OCI-LY7 (cell line): Measurements from ENCODE around the gene ARPC5. TPM values are rescaled to one million over a fixed set of nuclear protein-coding genes. Genes with fewer than 3 reads are reported as not detected.

ENCODE experiments used
- BruUV-seq: library from RNA; stranded (reverse); fragments of 400-500 nt; replicated peaks from 2 replicates; lab custom pipeline; 2021; lab: Mats Ljungman, UMichigan
- CTCF ChIA-PET: fragments of 300-600 bp; sonication (Branson Sonifier 250); formaldehyde crosslinking; loops from one replicate; lab custom pipeline; 2022; ENCODE audit warnings: antibody characterized with exemption; ENCODE audit not compliant: unreplicated experiment; lab: Charles Lee
- POLR2A ChIA-PET: fragments of 300-600 bp; sonication (Branson Sonifier 250); formaldehyde crosslinking; loops from one replicate; lab custom pipeline; 2022; ENCODE audit warnings: antibody characterized with exemption; lab: Charles Lee
- DNase-seq: peaks from one replicate; pipeline ENCODE4 v3.0.0-alpha.2; 2015; ENCODE audit warnings: low spot score
- H2AFZ ChIP-seq: fragments of 200-600 bp; sonication (generic), shearing (Covaris generic); 2 replicates; pipeline ENCODE4 v1.6.1; 2014; ENCODE audit warnings: mild to moderate bottlenecking, antibody characterized with exemption, low read length, moderate library complexity
- H3K27ac ChIP-seq: fragments of 200-600 bp; sonication (generic); 2 replicates; pipeline ENCODE4 v1.5.1; 2014; ENCODE audit warnings: mixed run types, low read depth, mild to moderate bottlenecking, moderate library complexity, low read length, inconsistent platforms; ENCODE audit not compliant: poor library complexity, severe bottlenecking
- H3K36me3 ChIP-seq: fragments of 200-600 bp; sonication (generic); 2 replicates; pipeline ENCODE4 v1.6.1; 2014; ENCODE audit warnings: mild to moderate bottlenecking, antibody characterized with exemption, low read length, moderate library complexity, mixed read lengths; ENCODE audit not compliant: insufficient read depth
- H3K4me1 ChIP-seq: fragments of 200-600 bp; sonication (generic); 2 replicates; pipeline ENCODE4 v1.5.1; 2014; ENCODE audit warnings: mild to moderate bottlenecking, low read length; ENCODE audit not compliant: insufficient read depth, poor library complexity, severe bottlenecking
- H3K4me2 ChIP-seq: fragments of 200-600 bp; sonication (generic); 2 replicates; pipeline ENCODE4 v1.6.1; 2014; ENCODE audit warnings: mild to moderate bottlenecking, low read length
- H3K4me3 ChIP-seq: fragments of 200-600 bp; sonication (generic); 2 replicates; pipeline ENCODE4 v1.5.1; 2014; ENCODE audit warnings: mild to moderate bottlenecking, low read depth, low read length; ENCODE audit not compliant: poor library complexity, severe bottlenecking
- H3K79me2 ChIP-seq: fragments of 200-600 bp; sonication (generic); 2 replicates; pipeline ENCODE4 v1.6.1; 2016; ENCODE audit warnings: low read depth, mild to moderate bottlenecking, low read length, moderate library complexity, mixed read lengths; ENCODE audit not compliant: insufficient read depth
- H3K9me2 ChIP-seq: fragments of 200-600 bp; sonication (generic); 2 replicates; pipeline ENCODE4 v1.6.1; 2016; ENCODE audit warnings: mild to moderate bottlenecking, low read length, mixed read lengths; ENCODE audit not compliant: insufficient read depth
- H3K9me3 ChIP-seq: fragments of 200-600 bp; sonication (generic); 2 replicates; pipeline ENCODE4 v1.6.1; 2014; ENCODE audit warnings: mild to moderate bottlenecking, mixed run types, low read length, mixed read lengths
- H4K20me1 ChIP-seq: fragments of 200-600 bp; sonication (generic); 2 replicates; pipeline ENCODE4 v1.6.1; 2014; ENCODE audit warnings: mild to moderate bottlenecking, antibody characterized with exemption, low read length, moderate library complexity, mixed read lengths; ENCODE audit not compliant: insufficient read depth
- CTCF ChIP-seq: fragments of 200-600 bp; sonication (generic); conservative IDR thresholded peaks from 2 replicates; pipeline ENCODE4 v1.5.1; 2014; ENCODE audit warnings: mild to moderate bottlenecking, antibody characterized with exemption, low read length, moderate library complexity, mixed read lengths
- EZH2phosphoT487 ChIP-seq: fragments of 200-600 bp; sonication (generic); IDR thresholded peaks from 2 replicates; pipeline ENCODE4 v1.6.1; 2018; ENCODE audit warnings: low read depth, borderline replicate concordance, mild to moderate bottlenecking, mixed run types, antibody characterized with exemption, low read length, moderate library complexity, mixed read lengths
- intact Hi-C: fragments of 100-400 bp; cut with micrococcal nuclease; formaldehyde crosslinking; loops from one replicate; pipeline ENCODE4 v1.10.0; 2022; ENCODE audit not compliant: unreplicated experiment
- total RNA-seq, 2 experiments: library from RNA; depleted of rRNA in 1 of 2; stranded (reverse); fragments of >200 nt in 1 of 2; shearing (Covaris generic) in 1 of 2; gene quantifications; 2 replicates each; pipeline ENCODE4 v1.2.3, GENCODE V29; 2014 to 2022

ARPC5 gene
- total RNA-seq, 2 experiments from 2014 or later = 116 to 132 TPM

- H3K79me2 ChIP-seq = peaks cover 49% of the 10 kb centered on the region
- H3K4me2 ChIP-seq = peak overlapping the region; percentile 88
- peaks cover 19% of the 10 kb centered on the region for H4K20me1 ChIP-seq
- peak overlapping the region; percentile 75 for H3K27ac ChIP-seq
- TF ChIP-seq EZH2phosphoT487 (no peak), CTCF (no peak)
- CTCF ChIA-PET = no interaction called here
- H3K36me3 ChIP-seq = peaks cover 36% of the 10 kb centered on the region
- H3K9me3 ChIP-seq = no peaks in the 10 kb centered on the region
- DNase-seq = peak; percentile 45
- TSS peak; percentile 72 for BruUV-seq
- POLR2A ChIA-PET = interaction anchor here (0.6 to 1.5 kb wide), 10 partner anchors 8 to 750 kb away, joined by 3 to 15 read pairs (median 3); partner anchors contain the start of gene TSEN15
- intact Hi-C loops = loop anchor here (1.0 to 10.0 kb wide), 4 partner anchors 50 to 610 kb away; partner anchors contain the start of genes LAMC1 and TSEN15
- H3K4me1 ChIP-seq = peaks cover 32% of the 10 kb centered on the region
- H3K9me2 ChIP-seq = no peaks in the 10 kb centered on the region
- H3K4me3 ChIP-seq = peak overlapping the region; percentile 94
- peak overlapping the region; percentile 38; the same call in 1 of the 2 replicates for H2AFZ ChIP-seq
These were observed 1.0 kb downstream of the ARPC5 start for GRCh38 chr1:183634429-183635065.

- peak overlapping the region; percentile 88 for H3K4me2 ChIP-seq
- no peak overlapping the region for H2AFZ ChIP-seq
- POLR2A ChIA-PET = interaction anchor here (0.7 to 1.5 kb wide), 7 partner anchors 8 to 487 kb away, joined by 3 to 15 read pairs (median 3); partner anchors contain the start of gene TSEN15
- H3K36me3 ChIP-seq = peaks cover 44% of the 10 kb centered on the region
- H3K4me1 ChIP-seq = peaks cover 32% of the 10 kb centered on the region
- no TSS peak for BruUV-seq
- H3K27ac ChIP-seq = peak overlapping the region; percentile 75
- peak; percentile 75 for DNase-seq
- peak overlapping the region; percentile 94 for H3K4me3 ChIP-seq
- H3K9me2 ChIP-seq = no peaks in the 10 kb centered on the region
- H3K9me3 ChIP-seq = no peaks in the 10 kb centered on the region
- CTCF ChIA-PET = no interaction called here
- TF ChIP-seq CTCF = peak; percentile 87
- no peak for TF ChIP-seq EZH2phosphoT487
- peaks cover 19% of the 10 kb centered on the region for H4K20me1 ChIP-seq
- intact Hi-C loops = loop anchor here (2.0 to 10.0 kb wide), 3 partner anchors 49 to 609 kb away; partner anchors contain the start of genes LAMC1 and TSEN15
- H3K79me2 ChIP-seq = peaks cover 49% of the 10 kb centered on the region
These were observed 1.8 kb downstream of the ARPC5 start for GRCh38 chr1:183633676-183634343.
